Fibroblast of mammary gland (primary cell): ENCODE data around the gene ANKRD50.
A peak's percentile ranks its signal among the peaks of the same experiment; 100 is the strongest.

Source experiments
- DNase-seq: peaks from one replicate; pipeline ENCODE4 v3.0.0-alpha.2; 2010; ENCODE audit warnings: low read depth
- H3K4me3 ChIP-seq: 2 replicates; pipeline ENCODE4 v1.5.1; 2011; ENCODE audit warnings: low read depth, mild to moderate bottlenecking, low read length, moderate library complexity; ENCODE audit not compliant: control insufficient read depth
- CTCF ChIP-seq: conservative IDR thresholded peaks from 2 replicates; pipeline ENCODE4 v1.5.1; 2011; ENCODE audit warnings: low read depth, low read length, inconsistent platforms; ENCODE audit not compliant: control insufficient read depth, insufficient read depth

Gene ANKRD50

GRCh38 chr4:124631760-124632159, 80.8 kb downstream of the ANKRD50 start:
- DNase-seq: peak; percentile 97
- H3K4me3 ChIP-seq: no peak overlapping the region
- TF ChIP-seq CTCF: no peak

GRCh38 chr4:124629681-124630080, 82.9 kb downstream of the ANKRD50 start:
- DNase-seq: no peak
- H3K4me3 ChIP-seq: no peak overlapping the region
- TF ChIP-seq CTCF: no peak
